ENCODE results near the gene CACNG3.

DNA sequence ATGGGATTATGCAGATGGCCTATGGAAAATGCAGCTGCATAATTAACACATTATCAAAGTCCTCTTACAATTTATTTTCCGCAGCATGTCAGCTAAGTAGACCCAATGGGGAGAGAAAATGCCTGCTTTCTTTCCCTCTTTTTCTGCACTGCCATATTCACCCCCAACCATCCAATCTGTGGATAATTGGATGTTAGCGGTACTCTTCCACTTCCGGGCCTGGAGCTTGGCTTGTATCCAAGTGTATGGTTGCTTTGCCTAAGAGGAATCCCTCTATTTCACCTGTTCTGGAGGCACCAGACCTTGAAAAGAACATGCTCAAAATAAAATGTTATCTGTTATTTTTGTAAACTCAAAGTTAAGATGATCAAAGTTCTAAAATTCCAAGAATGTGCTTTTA, 41.1 kb upstream of the CACNG3 start:
- TF ChIP-seq, protein P1, sequence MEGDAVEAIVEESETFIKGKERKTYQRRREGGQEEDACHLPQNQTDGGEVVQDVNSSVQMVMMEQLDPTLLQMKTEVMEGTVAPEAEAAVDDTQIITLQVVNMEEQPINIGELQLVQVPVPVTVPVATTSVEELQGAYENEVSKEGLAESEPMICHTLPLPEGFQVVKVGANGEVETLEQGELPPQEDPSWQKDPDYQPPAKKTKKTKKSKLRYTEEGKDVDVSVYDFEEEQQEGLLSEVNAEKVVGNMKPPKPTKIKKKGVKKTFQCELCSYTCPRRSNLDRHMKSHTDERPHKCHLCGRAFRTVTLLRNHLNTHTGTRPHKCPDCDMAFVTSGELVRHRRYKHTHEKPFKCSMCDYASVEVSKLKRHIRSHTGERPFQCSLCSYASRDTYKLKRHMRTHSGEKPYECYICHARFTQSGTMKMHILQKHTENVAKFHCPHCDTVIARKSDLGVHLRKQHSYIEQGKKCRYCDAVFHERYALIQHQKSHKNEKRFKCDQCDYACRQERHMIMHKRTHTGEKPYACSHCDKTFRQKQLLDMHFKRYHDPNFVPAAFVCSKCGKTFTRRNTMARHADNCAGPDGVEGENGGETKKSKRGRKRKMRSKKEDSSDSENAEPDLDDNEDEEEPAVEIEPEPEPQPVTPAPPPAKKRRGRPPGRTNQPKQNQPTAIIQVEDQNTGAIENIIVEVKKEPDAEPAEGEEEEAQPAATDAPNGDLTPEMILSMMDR (IDR thresholded peaks at IDR 0.05), result no peak
- no peak for TF ChIP-seq POLR2A (IDR thresholded peaks at IDR 0.05)
- no peak for TF ChIP-seq POLR2AphosphoS5 (IDR thresholded peaks at IDR 0.05)
